ENCODE data around the gene A1CF.
"Not testable (repeated sequence)": the region's sequence is repeated elsewhere in the genome, so short reads cannot be mapped to it uniquely, and the experiment has no call there.

The A1CF gene

DNA sequence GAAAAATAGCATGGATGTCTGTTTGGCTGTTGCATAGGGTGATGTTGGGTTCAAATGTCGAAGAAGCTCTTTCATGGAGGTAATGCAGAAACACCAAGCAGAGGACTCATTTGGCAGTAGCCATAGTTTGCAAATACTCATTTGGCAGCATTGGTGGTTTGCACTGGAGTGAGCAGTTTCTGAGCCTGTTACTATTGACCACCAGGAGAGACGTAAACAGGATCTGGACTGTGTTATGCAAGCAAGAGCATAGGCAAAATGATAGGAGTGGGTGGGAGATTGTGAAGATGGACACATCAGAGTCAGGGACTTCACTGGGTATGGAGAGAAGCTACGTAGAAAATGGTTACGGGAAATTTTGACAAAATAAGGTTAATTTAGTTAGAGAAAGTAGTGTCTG lies 22.9 kb upstream of the A1CF start:
- no peaks in the 10 kb centered on the region for H3K27me3 ChIP-seq (ENCODE audit: control insufficient read depth in 1 of 2, insufficient read depth in 2 of 2, low read length in 2 of 2)
- no peak overlapping the region for H3K4me3 ChIP-seq (ENCODE audit: low read length in 2 of 2)
- no peaks in the 10 kb centered on the region for H3K9me3 ChIP-seq (ENCODE audit: control insufficient read depth in 2 of 2, low read length in 2 of 2)
- H3K9ac ChIP-seq (ENCODE audit: low read length in 2 of 2) = no peak overlapping the region
- no peak overlapping the region for H3K27ac ChIP-seq (ENCODE audit: low read length)
- no peaks in the 10 kb centered on the region for H3K36me3 ChIP-seq (ENCODE audit: control insufficient read depth in 2 of 2, insufficient read depth in 2 of 2, low read length in 2 of 2)
- no peaks in the 10 kb centered on the region for H3K4me1 ChIP-seq (ENCODE audit: control insufficient read depth, insufficient read depth, low read length)

DNA sequence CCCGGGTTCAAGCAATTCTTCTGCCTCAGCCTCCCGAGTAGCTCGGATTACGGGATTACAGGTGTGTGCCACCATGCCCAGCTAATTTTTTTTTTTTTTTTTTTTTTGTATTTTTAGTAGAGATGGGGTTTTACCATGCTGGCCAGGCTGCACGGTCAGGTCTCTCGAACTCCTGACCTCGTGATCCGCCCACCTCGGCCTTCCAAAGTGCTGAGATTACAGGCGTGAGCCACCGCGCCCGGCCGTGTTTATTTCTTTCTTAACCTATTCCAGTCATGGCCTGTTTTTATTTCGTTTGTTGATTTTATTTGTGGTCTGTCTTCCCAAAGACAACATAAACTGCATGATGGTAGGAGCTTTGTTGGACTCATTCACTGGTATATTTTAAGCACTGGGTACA lies 20.4 kb upstream of the A1CF start:
- not testable (repeated sequence) for H3K36me3 ChIP-seq (ENCODE audit: control insufficient read depth in 2 of 2, insufficient read depth in 2 of 2, low read length in 2 of 2); H3K27me3 ChIP-seq (ENCODE audit: control insufficient read depth in 1 of 2, insufficient read depth in 2 of 2, low read length in 2 of 2); H3K9ac ChIP-seq (ENCODE audit: low read length in 2 of 2); H3K9me3 ChIP-seq (ENCODE audit: control insufficient read depth in 2 of 2, low read length in 2 of 2); H3K27ac ChIP-seq (ENCODE audit: low read length); H3K4me3 ChIP-seq (ENCODE audit: low read length in 2 of 2); H3K4me1 ChIP-seq (ENCODE audit: control insufficient read depth, insufficient read depth, low read length)

DNA sequence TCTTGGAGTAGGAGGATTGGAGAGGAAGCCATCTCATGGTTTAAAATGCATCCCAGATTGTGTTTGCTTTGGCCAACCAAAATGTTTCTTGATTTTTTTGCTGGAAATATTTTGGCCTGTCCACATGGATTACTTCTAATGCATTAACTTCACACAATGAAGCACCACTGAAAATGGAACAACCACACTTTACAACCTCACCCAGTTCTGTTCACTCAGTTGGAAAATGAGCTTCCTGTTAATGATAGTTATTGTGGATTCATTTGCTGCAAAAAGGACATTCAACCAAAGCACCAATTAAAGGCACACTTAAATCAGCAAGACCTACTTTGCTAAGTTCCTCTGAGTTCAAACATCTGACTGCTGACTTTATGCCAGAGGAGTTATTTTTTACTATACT lies 11.3 kb upstream of the A1CF start:
- Histone ChIP-seq H3K27ac (ENCODE audit: low read length) (no peak overlapping the region), H3K36me3 (ENCODE audit: control insufficient read depth in 2 of 2, insufficient read depth in 2 of 2, low read length in 2 of 2) (no peaks in the 10 kb centered on the region), H3K9me3 (ENCODE audit: control insufficient read depth in 2 of 2, low read length in 2 of 2) (no peaks in the 10 kb centered on the region), H3K9ac (ENCODE audit: low read length in 2 of 2) (no peak overlapping the region), H3K4me3 (ENCODE audit: low read length in 2 of 2) (no peak overlapping the region), H3K4me1 (ENCODE audit: control insufficient read depth, insufficient read depth, low read length) (no peaks in the 10 kb centered on the region), H3K27me3 (ENCODE audit: control insufficient read depth in 1 of 2, insufficient read depth in 2 of 2, low read length in 2 of 2) (no peaks in the 10 kb centered on the region)

DNA sequence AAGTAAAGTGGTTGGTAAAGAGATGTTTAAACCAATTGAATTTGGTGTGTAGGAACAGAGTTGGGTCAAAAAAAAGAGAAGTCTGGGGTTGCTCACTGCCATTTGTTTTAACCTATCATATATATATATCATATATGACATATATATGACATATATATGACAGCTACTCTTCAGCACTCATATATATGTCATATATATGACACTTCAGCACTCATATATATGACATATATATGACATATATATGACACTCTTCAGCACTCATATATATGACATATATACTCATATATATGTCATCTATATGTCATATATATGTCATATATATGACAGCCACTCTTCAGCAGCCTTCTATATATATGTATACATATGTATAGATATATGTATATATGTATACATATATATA lies 8.9 kb upstream of the A1CF start:
- Histone ChIP-seq H3K9me3 (ENCODE audit: control insufficient read depth in 2 of 2, low read length in 2 of 2) (no peaks in the 10 kb centered on the region), H3K27ac (ENCODE audit: low read length) (no peak overlapping the region), H3K4me1 (ENCODE audit: control insufficient read depth, insufficient read depth, low read length) (no peaks in the 10 kb centered on the region), H3K9ac (ENCODE audit: low read length in 2 of 2) (no peak overlapping the region), H3K4me3 (ENCODE audit: low read length in 2 of 2) (no peak overlapping the region), H3K36me3 (ENCODE audit: control insufficient read depth in 2 of 2, insufficient read depth in 2 of 2, low read length in 2 of 2) (no peaks in the 10 kb centered on the region), H3K27me3 (ENCODE audit: control insufficient read depth in 1 of 2, insufficient read depth in 2 of 2, low read length in 2 of 2) (no peaks in the 10 kb centered on the region)

DNA sequence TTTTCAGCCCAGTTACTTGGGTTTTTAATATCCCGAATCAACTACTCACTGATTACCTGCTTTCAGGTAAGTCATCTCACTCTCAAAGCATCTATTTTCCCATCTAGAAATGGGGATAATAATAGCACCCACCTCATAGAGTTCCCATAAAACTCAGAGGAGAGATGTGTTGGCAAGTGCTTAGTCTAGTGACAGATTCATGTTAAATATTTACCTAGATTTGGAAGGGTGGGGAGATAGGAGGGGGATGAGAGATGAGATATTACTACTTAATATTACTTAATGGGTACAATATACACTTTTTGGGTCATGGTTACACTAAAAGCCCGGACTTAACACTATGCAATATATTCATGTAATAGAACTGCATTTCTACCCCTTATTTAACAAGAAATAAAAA lies 7.0 kb upstream of the A1CF start:
- Histone ChIP-seq H3K4me1 (ENCODE audit: control insufficient read depth, insufficient read depth, low read length) (no peaks in the 10 kb centered on the region), H3K9me3 (ENCODE audit: control insufficient read depth in 2 of 2, low read length in 2 of 2) (no peaks in the 10 kb centered on the region), H3K9ac (ENCODE audit: low read length in 2 of 2) (no peak overlapping the region), H3K27ac (ENCODE audit: low read length) (no peak overlapping the region), H3K36me3 (ENCODE audit: control insufficient read depth in 2 of 2, insufficient read depth in 2 of 2, low read length in 2 of 2) (no peaks in the 10 kb centered on the region), H3K27me3 (ENCODE audit: control insufficient read depth in 1 of 2, insufficient read depth in 2 of 2, low read length in 2 of 2) (no peaks in the 10 kb centered on the region), H3K4me3 (ENCODE audit: low read length in 2 of 2) (no peak overlapping the region)

DNA sequence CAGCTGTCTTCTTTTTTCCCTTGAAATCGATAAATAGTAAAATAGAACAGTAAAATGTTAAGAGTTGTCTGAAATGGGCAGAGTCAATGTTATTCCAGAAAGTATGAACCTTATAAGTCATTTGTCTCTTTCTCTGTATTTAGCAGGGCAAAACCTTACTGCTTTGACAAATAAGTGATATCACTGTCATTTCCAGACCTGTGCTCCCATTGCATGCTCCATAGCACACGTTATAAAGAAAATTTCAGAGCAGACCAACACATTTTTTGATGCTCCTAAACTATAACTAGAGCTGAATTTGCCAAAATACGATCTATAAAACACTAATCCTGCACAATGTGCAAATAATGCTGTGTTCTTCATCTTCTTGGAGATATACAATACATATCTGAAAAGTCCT lies 1.1 kb downstream of the A1CF start:
- Histone ChIP-seq H3K27me3 (ENCODE audit: control insufficient read depth in 1 of 2, insufficient read depth in 2 of 2, low read length in 2 of 2) (no peaks in the 10 kb centered on the region), H3K4me3 (ENCODE audit: low read length in 2 of 2) (no peak overlapping the region), H3K27ac (ENCODE audit: low read length) (no peak overlapping the region), H3K36me3 (ENCODE audit: control insufficient read depth in 2 of 2, insufficient read depth in 2 of 2, low read length in 2 of 2) (no peaks in the 10 kb centered on the region), H3K4me1 (ENCODE audit: control insufficient read depth, insufficient read depth, low read length) (no peaks in the 10 kb centered on the region), H3K9ac (ENCODE audit: low read length in 2 of 2) (no peak overlapping the region), H3K9me3 (ENCODE audit: control insufficient read depth in 2 of 2, low read length in 2 of 2) (no peaks in the 10 kb centered on the region)

DNA sequence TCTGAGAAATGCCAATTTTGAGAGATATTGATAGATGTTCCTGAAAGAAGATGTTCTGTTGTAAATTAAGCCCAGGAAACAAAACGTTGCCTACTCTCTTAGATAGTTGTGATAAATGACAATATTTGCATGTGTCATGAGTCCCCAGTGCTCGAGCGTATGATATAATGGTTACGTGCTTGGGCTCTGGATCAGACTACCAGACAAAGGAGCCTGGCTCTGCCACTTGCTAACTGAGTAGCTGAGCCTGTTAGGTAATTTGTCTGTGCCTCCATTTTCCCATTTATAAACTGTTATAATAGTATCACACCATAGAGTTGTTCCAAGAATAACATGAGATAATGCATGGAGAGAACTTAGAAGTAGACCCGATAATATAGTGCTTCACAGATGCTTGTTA lies 1.8 kb downstream of the A1CF start:
- no peak overlapping the region for H3K9ac ChIP-seq (ENCODE audit: low read length in 2 of 2)
- no peak overlapping the region for H3K4me3 ChIP-seq (ENCODE audit: low read length in 2 of 2)
- H3K27me3 ChIP-seq (ENCODE audit: control insufficient read depth in 1 of 2, insufficient read depth in 2 of 2, low read length in 2 of 2) = no peaks in the 10 kb centered on the region
- no peak overlapping the region for H3K27ac ChIP-seq (ENCODE audit: low read length)
- H3K36me3 ChIP-seq (ENCODE audit: control insufficient read depth in 2 of 2, insufficient read depth in 2 of 2, low read length in 2 of 2) = no peaks in the 10 kb centered on the region
- H3K9me3 ChIP-seq (ENCODE audit: control insufficient read depth in 2 of 2, low read length in 2 of 2) = no peaks in the 10 kb centered on the region
- no peaks in the 10 kb centered on the region for H3K4me1 ChIP-seq (ENCODE audit: control insufficient read depth, insufficient read depth, low read length)

DNA sequence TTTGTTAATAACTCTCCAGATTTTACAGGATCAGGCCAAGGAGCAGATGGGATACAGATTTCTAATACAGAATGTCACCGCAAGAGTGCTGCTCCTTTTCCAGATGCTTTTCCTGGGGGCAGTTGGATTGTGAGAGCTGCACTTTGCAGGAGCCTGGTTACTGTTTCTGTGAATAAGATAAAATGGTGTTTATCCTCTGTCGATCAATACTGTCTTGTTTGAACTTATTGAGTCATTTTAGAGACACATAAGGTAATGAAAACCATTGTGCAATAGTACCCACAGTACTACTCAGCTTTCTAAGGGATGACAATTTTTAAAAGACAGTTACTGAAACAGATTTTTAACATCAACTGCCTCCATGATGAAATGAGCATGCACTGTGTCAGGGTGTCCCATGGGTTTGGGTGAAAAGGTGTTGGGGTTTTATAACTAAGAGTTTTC lies 2.9 kb downstream of the A1CF start:
- no peak overlapping the region for H3K4me3 ChIP-seq (ENCODE audit: low read length in 2 of 2)
- H3K9me3 ChIP-seq (ENCODE audit: control insufficient read depth in 2 of 2, low read length in 2 of 2) = no peaks in the 10 kb centered on the region
- no peaks in the 10 kb centered on the region for H3K27me3 ChIP-seq (ENCODE audit: control insufficient read depth in 1 of 2, insufficient read depth in 2 of 2, low read length in 2 of 2)
- no peak overlapping the region for H3K9ac ChIP-seq (ENCODE audit: low read length in 2 of 2)
- H3K27ac ChIP-seq (ENCODE audit: low read length) = no peak overlapping the region
- H3K4me1 ChIP-seq (ENCODE audit: control insufficient read depth, insufficient read depth, low read length) = no peaks in the 10 kb centered on the region
- no peaks in the 10 kb centered on the region for H3K36me3 ChIP-seq (ENCODE audit: control insufficient read depth in 2 of 2, insufficient read depth in 2 of 2, low read length in 2 of 2)

DNA sequence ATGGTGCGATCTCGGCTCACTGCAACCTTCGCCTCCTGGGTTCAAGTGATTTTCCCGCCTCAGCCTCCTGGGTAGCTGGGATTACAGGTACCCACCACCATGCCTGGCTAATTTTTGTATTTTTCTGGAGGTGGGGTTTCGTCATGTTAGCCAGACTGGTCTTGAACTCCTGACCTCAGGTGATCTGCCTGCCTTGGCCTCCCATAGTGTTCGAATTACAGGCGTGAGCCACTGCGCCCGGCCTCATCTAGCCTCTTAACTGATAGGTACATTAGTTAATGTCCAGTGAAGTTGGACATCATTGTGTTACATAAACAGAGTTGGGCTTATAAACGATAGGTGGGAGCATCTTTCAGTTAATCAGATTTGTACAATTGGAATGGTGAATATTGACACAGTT lies 4.4 kb downstream of the A1CF start:
- H3K27ac ChIP-seq (ENCODE audit: low read length); H3K4me3 ChIP-seq (ENCODE audit: low read length in 2 of 2); H3K27me3 ChIP-seq (ENCODE audit: control insufficient read depth in 1 of 2, insufficient read depth in 2 of 2, low read length in 2 of 2); H3K9ac ChIP-seq (ENCODE audit: low read length in 2 of 2); H3K36me3 ChIP-seq (ENCODE audit: control insufficient read depth in 2 of 2, insufficient read depth in 2 of 2, low read length in 2 of 2); H3K4me1 ChIP-seq (ENCODE audit: control insufficient read depth, insufficient read depth, low read length); H3K9me3 ChIP-seq (ENCODE audit: control insufficient read depth in 2 of 2, low read length in 2 of 2): not testable (repeated sequence)

DNA sequence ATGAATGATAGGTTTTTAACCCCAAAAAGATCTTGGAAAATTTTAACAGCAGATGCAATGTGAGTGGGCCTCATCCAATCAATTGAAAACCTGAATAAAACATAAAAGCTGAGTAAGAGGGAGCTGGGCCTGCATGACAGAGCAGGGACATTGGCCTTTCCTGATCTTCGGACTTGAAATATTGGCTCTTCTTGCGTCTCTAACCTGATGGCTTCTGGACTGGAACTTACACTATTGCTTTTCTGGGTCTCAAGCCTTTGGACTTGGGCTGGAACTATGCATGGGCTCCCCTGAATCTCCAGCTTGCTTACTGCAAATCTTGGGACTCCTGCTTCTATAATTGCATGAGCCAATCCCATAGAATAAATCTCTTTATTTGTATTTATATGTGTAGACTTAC lies 9.0 kb downstream of the A1CF start:
- Histone ChIP-seq H3K9ac (ENCODE audit: low read length in 2 of 2) (no peak overlapping the region), H3K4me3 (ENCODE audit: low read length in 2 of 2) (no peak overlapping the region), H3K36me3 (ENCODE audit: control insufficient read depth in 2 of 2, insufficient read depth in 2 of 2, low read length in 2 of 2) (no peaks in the 10 kb centered on the region), H3K9me3 (ENCODE audit: control insufficient read depth in 2 of 2, low read length in 2 of 2) (no peaks in the 10 kb centered on the region), H3K4me1 (ENCODE audit: control insufficient read depth, insufficient read depth, low read length) (no peaks in the 10 kb centered on the region), H3K27me3 (ENCODE audit: control insufficient read depth in 1 of 2, insufficient read depth in 2 of 2, low read length in 2 of 2) (no peaks in the 10 kb centered on the region), H3K27ac (ENCODE audit: low read length) (no peak overlapping the region)

DNA sequence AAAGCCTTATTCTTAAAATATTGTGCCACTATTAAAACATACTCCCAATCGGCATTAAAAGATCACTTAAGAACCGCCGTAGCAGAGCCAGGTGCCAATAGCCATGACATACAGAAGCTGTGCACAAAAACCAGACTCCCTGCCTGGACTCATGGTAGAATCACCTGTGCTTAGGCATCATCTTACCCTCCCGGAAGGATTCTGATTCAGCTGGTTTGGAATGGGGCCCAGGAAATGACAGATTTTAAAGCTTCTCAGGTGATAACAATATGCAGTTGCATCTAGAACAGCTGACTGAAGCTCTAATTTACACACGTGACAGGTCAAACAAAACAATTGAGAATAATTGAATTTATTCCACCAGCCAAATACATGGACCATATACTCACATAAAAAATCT lies 10.7 kb downstream of the A1CF start:
- Histone ChIP-seq H3K27me3 (ENCODE audit: control insufficient read depth in 1 of 2, insufficient read depth in 2 of 2, low read length in 2 of 2) (no peaks in the 10 kb centered on the region), H3K4me3 (ENCODE audit: low read length in 2 of 2) (no peak overlapping the region), H3K9ac (ENCODE audit: low read length in 2 of 2) (no peak overlapping the region), H3K9me3 (ENCODE audit: control insufficient read depth in 2 of 2, low read length in 2 of 2) (no peaks in the 10 kb centered on the region), H3K27ac (ENCODE audit: low read length) (no peak overlapping the region), H3K4me1 (ENCODE audit: control insufficient read depth, insufficient read depth, low read length) (no peaks in the 10 kb centered on the region), H3K36me3 (ENCODE audit: control insufficient read depth in 2 of 2, insufficient read depth in 2 of 2, low read length in 2 of 2) (no peaks in the 10 kb centered on the region)

DNA sequence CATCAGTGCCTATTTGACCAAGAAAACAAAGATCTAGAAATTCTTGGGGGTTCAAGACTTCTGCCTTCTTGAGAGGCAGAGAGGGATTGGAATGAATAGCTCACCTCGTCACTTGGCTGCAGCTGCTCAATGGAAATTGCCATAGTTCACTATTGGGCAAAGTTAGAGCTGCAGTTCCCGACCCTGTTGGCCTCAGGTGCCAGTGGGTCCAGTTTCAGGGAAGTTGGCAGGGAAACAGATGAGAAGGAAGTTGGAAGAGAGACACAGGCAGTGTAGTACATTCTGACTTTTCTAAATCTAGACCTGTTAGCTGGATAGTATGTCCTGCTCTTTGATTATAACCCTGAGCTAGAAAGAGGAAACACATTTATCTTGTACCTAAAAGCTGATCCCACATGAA lies 19.1 kb downstream of the A1CF start:
- H3K4me1 ChIP-seq (ENCODE audit: control insufficient read depth, insufficient read depth, low read length) = no peaks in the 10 kb centered on the region
- no peak overlapping the region for H3K9ac ChIP-seq (ENCODE audit: low read length in 2 of 2)

More for the DNA sequence above, 19.1 kb downstream of the A1CF start:
- Histone ChIP-seq H3K27me3 (ENCODE audit: control insufficient read depth in 1 of 2, insufficient read depth in 2 of 2, low read length in 2 of 2) (peaks cover 0 to 2% of the 10 kb centered on the region in 2 donors), H3K36me3 (ENCODE audit: control insufficient read depth in 2 of 2, insufficient read depth in 2 of 2, low read length in 2 of 2) (no peaks in the 10 kb centered on the region), H3K27ac (ENCODE audit: low read length) (no peak overlapping the region), H3K4me3 (ENCODE audit: low read length in 2 of 2) (no peak overlapping the region), H3K9me3 (ENCODE audit: control insufficient read depth in 2 of 2, low read length in 2 of 2) (no peaks in the 10 kb centered on the region)

Measured in stomach smooth muscle (tissue), 2 donors.